OCI-LY1 (cell line): ENCODE results near the gene TAS2R1.

Experiments
- H2AFZ ChIP-seq: fragments of 200-600 bp; sonication (generic), shearing (Covaris generic); 2 replicates; pipeline ENCODE4 v1.6.0; 2014; ENCODE audit warnings: antibody characterized with exemption, mild to moderate bottlenecking, low read length
- H3F3A ChIP-seq: fragments of 200-600 bp; sonication (generic), shearing (Covaris generic); 2 replicates; pipeline ENCODE4 v1.6.0; 2014; ENCODE audit warnings: mild to moderate bottlenecking, antibody characterized with exemption, low read length, moderate library complexity; ENCODE audit not compliant: insufficient read depth
- H3K27ac ChIP-seq: fragments of 200-600 bp; sonication (generic); 2 replicates; pipeline ENCODE4 v1.5.1; 2014; ENCODE audit warnings: low read length, mixed run types, mild to moderate bottlenecking, low read depth; ENCODE audit not compliant: poor library complexity, severe bottlenecking
- H3K27me3 ChIP-seq: fragments of 200-600 bp; sonication (generic); 2 replicates; pipeline ENCODE4 v1.6.0; 2014; ENCODE audit warnings: antibody characterized with exemption, mild to moderate bottlenecking, low read length, moderate library complexity; ENCODE audit not compliant: insufficient read depth
- H3K36me3 ChIP-seq: fragments of 200-600 bp; sonication (generic); 2 replicates; pipeline ENCODE4 v1.6.1; 2014; ENCODE audit warnings: mild to moderate bottlenecking, antibody characterized with exemption, low read length, moderate library complexity, mixed read lengths; ENCODE audit not compliant: insufficient read depth
- H3K4me1 ChIP-seq: fragments of 200-600 bp; sonication (generic); 2 replicates; pipeline ENCODE4 v1.5.1; 2014; ENCODE audit warnings: mild to moderate bottlenecking, low read length, moderate library complexity; ENCODE audit not compliant: insufficient read depth, severe bottlenecking
- H3K4me2 ChIP-seq: fragments of 200-600 bp; sonication (generic), shearing (Covaris generic); 2 replicates; pipeline ENCODE4 v1.6.1; 2014; ENCODE audit warnings: low read length
- H3K4me3 ChIP-seq: fragments of 200-600 bp; sonication (generic); 2 replicates; pipeline ENCODE4 v1.5.1; 2014; ENCODE audit warnings: low read length, low read depth, mild to moderate bottlenecking, mixed read lengths; ENCODE audit not compliant: poor library complexity, severe bottlenecking
- H3K79me2 ChIP-seq: fragments of 200-600 bp; shearing (Covaris generic); 2 replicates; pipeline ENCODE4 v1.6.1; 2016; ENCODE audit warnings: mixed run types, low read length, mixed read lengths; ENCODE audit not compliant: insufficient read depth
- H3K9ac ChIP-seq: fragments of 200-600 bp; sonication (generic), shearing (Covaris generic); 2 replicates; pipeline ENCODE4 v1.6.1; 2014; ENCODE audit warnings: mild to moderate bottlenecking, low read length, mixed read lengths
- H3K9me2 ChIP-seq: fragments of 200-600 bp; sonication (generic), shearing (Covaris generic); 2 replicates; pipeline ENCODE4 v1.6.1; 2014; ENCODE audit warnings: low read depth, mild to moderate bottlenecking, low read length, mixed read lengths
- H3K9me3 ChIP-seq: fragments of 200-600 bp; shearing (Covaris generic); 2 replicates; pipeline ENCODE4 v1.6.1; 2014; ENCODE audit warnings: low read length, mixed read lengths
- H4K20me1 ChIP-seq: fragments of 200-600 bp; sonication (generic), shearing (Covaris generic); 2 replicates; pipeline ENCODE4 v1.6.0; 2016; ENCODE audit warnings: mild to moderate bottlenecking, low read length; ENCODE audit not compliant: insufficient read depth
- EZH2 ChIP-seq: fragments of 200-600 bp; sonication (generic), shearing (Covaris generic); IDR thresholded peaks from 2 replicates; pipeline ENCODE4 v1.8.0; 2017; ENCODE audit warnings: borderline replicate concordance, mixed run types, mild to moderate bottlenecking, antibody characterized with exemption, low read length, moderate library complexity, mixed read lengths
- TF ChIP-seq, protein P1 (sequence below): fragments of 200-600 bp; sonication (generic), shearing (Covaris generic); IDR thresholded peaks from 2 replicates; pipeline ENCODE4 v1.5.1; 2017; ENCODE audit warnings: mild to moderate bottlenecking, antibody characterized with exemption, low read length, moderate library complexity, mixed read lengths

The TAS2R1 gene

DNA sequence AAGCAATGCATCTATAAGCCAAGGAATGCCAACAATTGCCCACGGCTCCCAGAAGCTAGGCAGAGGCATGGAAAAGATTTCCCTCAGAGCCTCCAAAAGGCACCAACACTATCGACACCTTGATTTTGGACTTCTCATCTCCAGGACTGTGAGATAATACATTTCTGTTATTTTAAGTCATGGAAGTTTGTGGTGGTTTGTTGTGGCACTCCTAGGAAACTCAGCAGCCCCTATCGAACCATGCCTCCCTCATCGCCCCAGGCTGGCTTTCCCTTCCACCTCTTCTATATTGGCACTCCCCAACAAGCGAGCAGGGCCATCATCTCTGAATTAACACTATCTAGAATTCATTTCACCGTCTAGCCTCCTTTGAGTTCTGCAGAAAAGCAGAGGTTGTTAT lies 33.7 kb upstream of the TAS2R1 start:
- Histone ChIP-seq H3K79me2 (no peaks in the 10 kb centered on the region), H3K9me3 (no peaks in the 10 kb centered on the region), H2AFZ (no peak overlapping the region), H3K4me3 (no peak overlapping the region), H3K27me3 (no peaks in the 10 kb centered on the region), H3F3A (no peaks in the 10 kb centered on the region), H3K36me3 (no peaks in the 10 kb centered on the region), H4K20me1 (no peaks in the 10 kb centered on the region), H3K9me2 (no peaks in the 10 kb centered on the region), H3K4me1 (no peaks in the 10 kb centered on the region), H3K9ac (no peak overlapping the region), H3K27ac (no peak overlapping the region), H3K4me2 (no peak overlapping the region)
- no peak for TF ChIP-seq EZH2
- TF ChIP-seq, protein P1, sequence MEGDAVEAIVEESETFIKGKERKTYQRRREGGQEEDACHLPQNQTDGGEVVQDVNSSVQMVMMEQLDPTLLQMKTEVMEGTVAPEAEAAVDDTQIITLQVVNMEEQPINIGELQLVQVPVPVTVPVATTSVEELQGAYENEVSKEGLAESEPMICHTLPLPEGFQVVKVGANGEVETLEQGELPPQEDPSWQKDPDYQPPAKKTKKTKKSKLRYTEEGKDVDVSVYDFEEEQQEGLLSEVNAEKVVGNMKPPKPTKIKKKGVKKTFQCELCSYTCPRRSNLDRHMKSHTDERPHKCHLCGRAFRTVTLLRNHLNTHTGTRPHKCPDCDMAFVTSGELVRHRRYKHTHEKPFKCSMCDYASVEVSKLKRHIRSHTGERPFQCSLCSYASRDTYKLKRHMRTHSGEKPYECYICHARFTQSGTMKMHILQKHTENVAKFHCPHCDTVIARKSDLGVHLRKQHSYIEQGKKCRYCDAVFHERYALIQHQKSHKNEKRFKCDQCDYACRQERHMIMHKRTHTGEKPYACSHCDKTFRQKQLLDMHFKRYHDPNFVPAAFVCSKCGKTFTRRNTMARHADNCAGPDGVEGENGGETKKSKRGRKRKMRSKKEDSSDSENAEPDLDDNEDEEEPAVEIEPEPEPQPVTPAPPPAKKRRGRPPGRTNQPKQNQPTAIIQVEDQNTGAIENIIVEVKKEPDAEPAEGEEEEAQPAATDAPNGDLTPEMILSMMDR: no peak

DNA sequence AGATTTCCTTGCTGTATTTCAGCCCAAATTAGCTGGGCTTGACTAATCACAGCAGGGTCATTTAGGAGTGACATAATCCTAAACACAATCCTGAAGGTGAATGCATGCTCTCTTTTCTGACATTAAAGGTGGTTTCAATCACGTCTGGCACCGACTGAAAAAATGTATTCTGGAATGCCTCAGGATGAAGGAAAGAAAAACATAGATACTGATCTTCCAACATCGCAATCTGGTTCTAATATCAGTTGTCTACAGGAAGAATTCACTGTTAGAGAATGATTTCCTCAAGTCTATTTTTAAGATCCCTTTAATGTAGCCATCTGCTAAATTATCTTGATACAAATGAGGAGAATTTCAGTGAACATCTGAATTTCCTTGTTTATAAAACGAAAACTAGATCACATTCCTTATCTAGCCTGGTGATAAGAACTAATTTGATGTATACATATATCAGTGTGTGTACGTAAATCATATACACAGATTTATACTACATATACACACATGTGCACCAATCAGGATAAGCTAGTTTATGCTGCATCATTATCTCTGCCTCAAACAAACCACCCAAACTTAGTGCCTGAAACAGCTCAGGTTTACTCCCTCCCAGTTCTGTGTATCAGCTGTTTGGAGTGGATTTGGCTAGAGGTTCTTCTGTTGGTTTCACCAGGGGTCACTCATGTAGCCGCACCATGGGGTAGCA lies 31.3 kb upstream of the TAS2R1 start:
- no peak overlapping the region for H3K9ac ChIP-seq
- no peak overlapping the region for H3K4me3 ChIP-seq
- H3K9me2 ChIP-seq: no peaks in the 10 kb centered on the region
- H3K4me2 ChIP-seq: no peak overlapping the region
- H3K36me3 ChIP-seq: no peaks in the 10 kb centered on the region
- H3K9me3 ChIP-seq: no peaks in the 10 kb centered on the region
- H3K79me2 ChIP-seq: no peaks in the 10 kb centered on the region
- H4K20me1 ChIP-seq: no peaks in the 10 kb centered on the region
- H3K27ac ChIP-seq: no peak overlapping the region
- no peaks in the 10 kb centered on the region for H3F3A ChIP-seq
- no peak for TF ChIP-seq EZH2
- TF ChIP-seq, protein P1: no peak
- H3K4me1 ChIP-seq: no peaks in the 10 kb centered on the region
- H2AFZ ChIP-seq: no peak overlapping the region
- no peaks in the 10 kb centered on the region for H3K27me3 ChIP-seq

DNA sequence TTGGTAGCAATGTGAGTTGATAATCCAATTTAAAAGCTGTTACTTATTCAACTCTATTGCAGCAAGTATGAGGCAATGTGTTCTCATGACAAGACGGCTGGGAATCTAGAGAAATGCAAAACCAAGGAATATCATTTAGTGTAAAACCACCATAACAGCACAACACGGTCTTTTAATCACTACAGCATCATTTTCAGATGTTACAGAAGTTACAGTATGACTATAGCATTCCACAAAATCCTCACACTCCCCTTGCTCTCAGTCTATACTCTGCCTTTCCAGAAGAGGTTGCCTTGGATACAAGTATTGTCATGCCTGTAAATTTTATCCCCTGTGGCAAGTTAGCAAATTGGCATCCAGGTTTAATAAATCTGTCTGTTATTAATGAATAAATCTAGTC lies 28.6 kb upstream of the TAS2R1 start:
- H3K36me3 ChIP-seq: no peaks in the 10 kb centered on the region
- no peaks in the 10 kb centered on the region for H3K79me2 ChIP-seq
- no peaks in the 10 kb centered on the region for H3K9me2 ChIP-seq
- H2AFZ ChIP-seq: no peak overlapping the region
- H3K4me1 ChIP-seq: no peaks in the 10 kb centered on the region
- no peaks in the 10 kb centered on the region for H4K20me1 ChIP-seq
- no peak overlapping the region for H3K4me2 ChIP-seq
- no peaks in the 10 kb centered on the region for H3K9me3 ChIP-seq
- no peaks in the 10 kb centered on the region for H3F3A ChIP-seq
- H3K9ac ChIP-seq: no peak overlapping the region
- H3K27ac ChIP-seq: no peak overlapping the region
- H3K27me3 ChIP-seq: no peaks in the 10 kb centered on the region
- TF ChIP-seq, protein P1: no peak
- TF ChIP-seq EZH2: no peak
- H3K4me3 ChIP-seq: no peak overlapping the region
